Ovary (tissue), 3 donors: Measurements from ENCODE around the gene EFHB.

Source experiments
- POLR2A ChIP-seq: fragments of 450-650 bp; IDR thresholded peaks from one replicate; pipeline ENCODE4 v1.6.1; 2017; ENCODE audit warnings: antibody characterized with exemption, mild to moderate bottlenecking, moderate library complexity
- TF ChIP-seq, protein P1 (sequence below), 3 donors: fragments of 450-650 bp in 2 of 3; fragments of 200-600 bp in 1 of 3; IDR thresholded peaks; one replicate each; pipeline versions ENCODE4 v1.5.1 to v1.8.0; 2016 to 2022; ENCODE audit warnings: antibody characterized with exemption in 3 of 3, mild to moderate bottlenecking in 1 of 3
- donor health status: DM: no; HTN: no; CAD: no.

DNA sequence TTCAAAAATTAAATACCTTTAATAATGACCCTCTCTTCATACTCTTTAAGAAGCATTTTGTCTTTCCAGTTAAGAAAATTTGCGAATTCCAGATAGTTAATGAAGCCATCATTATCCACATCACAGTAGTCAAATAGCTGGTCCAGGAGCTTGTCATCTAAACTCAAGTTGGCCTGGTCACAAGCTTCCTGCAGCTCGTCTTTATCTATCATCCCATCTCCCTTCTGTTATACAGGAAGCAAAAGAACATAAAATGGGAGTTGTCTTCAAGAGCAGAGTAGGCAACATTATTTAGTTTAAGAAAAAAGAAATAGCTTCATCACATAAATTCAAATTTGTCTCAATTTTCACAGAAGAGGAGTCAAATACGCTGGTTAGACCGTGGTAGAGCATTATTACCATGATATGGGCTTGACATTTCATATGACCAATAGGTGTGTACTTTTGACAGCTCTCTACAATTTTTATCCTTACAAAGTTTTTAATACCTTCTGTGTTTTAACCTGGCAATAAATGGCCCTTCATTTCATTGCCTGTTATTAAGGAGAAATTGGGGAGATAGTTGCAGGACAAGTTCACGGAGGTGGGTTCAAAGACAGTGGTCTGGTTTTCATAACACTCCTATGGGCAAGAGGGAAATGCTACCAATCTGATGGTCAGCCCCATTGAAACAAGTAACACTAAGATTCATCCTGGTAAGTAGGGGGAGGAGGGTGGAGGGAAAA lies 45.4 kb downstream of the EFHB start:
- TF ChIP-seq POLR2A: no peak
- TF ChIP-seq, protein P1, sequence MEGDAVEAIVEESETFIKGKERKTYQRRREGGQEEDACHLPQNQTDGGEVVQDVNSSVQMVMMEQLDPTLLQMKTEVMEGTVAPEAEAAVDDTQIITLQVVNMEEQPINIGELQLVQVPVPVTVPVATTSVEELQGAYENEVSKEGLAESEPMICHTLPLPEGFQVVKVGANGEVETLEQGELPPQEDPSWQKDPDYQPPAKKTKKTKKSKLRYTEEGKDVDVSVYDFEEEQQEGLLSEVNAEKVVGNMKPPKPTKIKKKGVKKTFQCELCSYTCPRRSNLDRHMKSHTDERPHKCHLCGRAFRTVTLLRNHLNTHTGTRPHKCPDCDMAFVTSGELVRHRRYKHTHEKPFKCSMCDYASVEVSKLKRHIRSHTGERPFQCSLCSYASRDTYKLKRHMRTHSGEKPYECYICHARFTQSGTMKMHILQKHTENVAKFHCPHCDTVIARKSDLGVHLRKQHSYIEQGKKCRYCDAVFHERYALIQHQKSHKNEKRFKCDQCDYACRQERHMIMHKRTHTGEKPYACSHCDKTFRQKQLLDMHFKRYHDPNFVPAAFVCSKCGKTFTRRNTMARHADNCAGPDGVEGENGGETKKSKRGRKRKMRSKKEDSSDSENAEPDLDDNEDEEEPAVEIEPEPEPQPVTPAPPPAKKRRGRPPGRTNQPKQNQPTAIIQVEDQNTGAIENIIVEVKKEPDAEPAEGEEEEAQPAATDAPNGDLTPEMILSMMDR (IDR thresholded peaks at IDR 0.05): no peak
